ENCODE data around the gene CCNY. TPM values are rescaled to one million over a fixed set of nuclear protein-coding genes. Genes with fewer than 3 reads are reported as not detected.
A peak's percentile ranks its signal among the peaks of the same experiment; 100 is the strongest.
"Not testable (repeated sequence)": the region's sequence is repeated elsewhere in the genome, so short reads cannot be mapped to it uniquely, and the experiment has no call there.

CCNY gene
- 53.3 TPM for total RNA-seq

DNA sequence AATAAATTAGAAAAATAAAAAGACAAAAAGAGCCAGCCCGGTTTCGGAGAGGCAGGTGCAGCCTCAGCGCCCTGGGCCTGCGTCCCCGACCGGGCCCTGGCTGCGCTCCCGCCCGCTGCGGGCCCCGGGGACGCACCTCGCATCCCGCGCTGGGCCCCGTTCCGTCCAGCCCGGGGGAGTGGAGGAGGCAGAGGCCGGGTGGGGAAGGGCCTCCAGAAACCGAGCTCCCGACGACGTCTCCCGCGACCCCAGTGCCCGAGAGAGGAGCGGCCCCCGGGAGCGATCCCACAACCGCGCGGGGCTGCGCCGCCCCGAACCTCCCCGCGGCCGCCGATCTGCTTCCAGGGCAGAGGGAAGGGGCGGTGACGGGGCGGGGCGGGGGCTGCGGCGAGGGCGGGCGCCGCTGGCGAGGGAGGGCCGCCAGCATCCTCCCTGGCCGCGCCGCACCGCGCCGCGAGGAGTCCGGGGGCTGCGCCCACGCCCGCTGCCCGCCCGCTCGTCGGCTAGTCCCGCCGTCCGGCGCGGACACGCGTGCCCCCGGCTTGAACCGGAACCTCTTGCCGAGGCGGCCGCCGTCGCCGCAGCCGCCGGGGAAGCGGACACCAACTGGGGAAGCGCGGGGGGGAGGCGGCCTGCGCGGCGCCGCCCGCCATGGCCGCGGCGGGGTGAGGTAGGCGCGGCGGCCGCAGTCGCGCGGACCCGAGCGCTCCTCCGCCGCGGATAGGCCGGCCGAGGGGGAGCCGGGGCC is at the start of gene CCNY:
Gene CCNY (plus strand): TSS at position 426 of the 748 bp plus-strand sequence. CDS start 545 bp downstream, outside the sequence.
- DNase-seq (ENCODE audit: low read depth in 2 of 3, low spot score in 2 of 3) = peak; percentile 52 to 70 (median 68)

DNA sequence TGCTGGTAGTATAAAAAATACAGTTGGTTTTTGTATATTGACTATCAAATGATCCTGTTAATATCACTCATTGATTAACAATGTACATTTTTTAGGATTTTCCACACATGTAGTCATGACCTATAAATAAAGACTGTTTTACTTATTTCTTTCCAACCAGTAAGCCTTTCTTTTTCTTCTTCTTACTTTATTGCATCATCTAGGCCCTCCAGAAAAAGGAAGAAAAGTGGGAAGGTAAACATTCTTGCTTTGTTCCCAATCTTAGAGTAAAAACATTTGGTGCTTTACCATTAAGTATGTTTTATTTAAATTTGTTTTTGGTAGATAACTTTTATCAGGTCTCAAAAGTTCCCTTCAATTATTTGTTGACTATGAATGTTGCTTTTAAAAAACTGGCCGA is 47.1 kb upstream of the CCNY start:
- DNase-seq (ENCODE audit: low read depth in 2 of 3, low spot score in 2 of 3) = no peak

DNA sequence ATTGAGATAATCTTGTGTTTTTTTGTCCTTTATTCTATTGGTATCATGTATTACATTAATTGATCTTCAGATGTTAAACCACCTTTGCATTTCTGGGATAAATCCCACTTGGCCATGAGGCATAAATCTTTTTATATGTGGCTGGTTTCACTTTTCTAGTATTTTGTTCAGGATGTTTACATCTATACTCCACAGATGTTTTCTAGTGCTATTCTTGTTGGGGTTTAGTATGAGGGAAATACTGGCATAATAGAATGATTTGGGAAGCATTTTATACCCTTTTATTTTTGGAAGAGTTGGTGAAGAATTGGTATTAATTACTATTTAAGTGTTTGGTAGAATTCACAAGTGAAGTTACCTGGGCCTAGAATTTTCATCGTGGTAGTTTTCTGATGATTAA is 41.8 kb upstream of the CCNY start:
- DNase-seq (ENCODE audit: low read depth in 2 of 3, low spot score in 2 of 3) = no peak

DNA sequence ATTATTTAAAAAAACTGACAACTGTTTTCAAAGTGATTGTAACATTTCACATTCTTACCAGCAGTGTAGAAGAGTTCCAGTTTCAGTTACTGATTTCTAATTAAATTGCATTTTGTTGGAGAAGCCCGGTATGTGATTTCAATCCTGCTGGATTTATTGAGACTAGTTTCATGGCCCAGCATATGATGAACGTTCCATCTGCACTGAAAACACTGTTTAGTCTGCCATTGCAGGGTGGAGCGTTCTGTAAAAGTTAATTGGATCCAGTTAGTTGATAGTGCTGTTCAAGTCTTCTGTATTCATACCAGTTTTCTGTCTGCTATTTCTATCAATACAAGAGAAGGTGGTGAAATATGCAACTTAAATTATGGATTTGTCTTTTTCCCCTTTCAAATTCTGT is 37.3 kb upstream of the CCNY start:
- no peak for DNase-seq (ENCODE audit: low read depth in 2 of 3, low spot score in 2 of 3)

DNA sequence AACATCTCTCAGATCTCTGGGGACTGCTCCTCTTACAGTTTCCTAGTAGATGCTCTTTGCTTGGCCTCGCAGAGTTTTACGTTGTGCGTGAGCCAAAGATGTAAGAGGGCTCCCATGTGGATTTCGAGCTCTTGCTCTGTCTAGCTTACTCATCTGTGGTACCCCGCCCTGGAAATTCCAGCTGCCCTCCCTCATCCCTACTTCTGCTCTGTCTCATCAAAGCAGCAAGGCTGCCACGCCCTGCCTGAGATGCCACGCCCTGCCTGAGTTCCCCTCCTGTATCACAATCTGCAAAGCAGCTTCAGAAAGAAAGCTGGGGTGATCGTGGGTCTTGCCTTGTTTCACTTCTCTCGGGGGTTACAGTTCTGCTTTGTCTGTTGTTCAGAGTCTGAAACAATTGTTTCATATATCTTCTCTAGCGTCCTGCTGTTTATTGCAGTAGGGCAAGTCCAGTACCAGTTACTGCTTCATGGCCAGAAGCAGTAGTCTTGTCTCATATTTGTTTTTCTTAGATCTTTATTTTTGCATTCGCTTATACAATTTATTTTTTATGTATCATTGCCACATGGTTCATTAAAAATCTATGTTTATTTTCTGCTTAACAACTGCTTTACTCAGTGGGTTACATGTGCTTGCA is 36.1 kb upstream of the CCNY start:
- DNase-seq (ENCODE audit: low read depth in 2 of 3, low spot score in 2 of 3) = no peak

DNA sequence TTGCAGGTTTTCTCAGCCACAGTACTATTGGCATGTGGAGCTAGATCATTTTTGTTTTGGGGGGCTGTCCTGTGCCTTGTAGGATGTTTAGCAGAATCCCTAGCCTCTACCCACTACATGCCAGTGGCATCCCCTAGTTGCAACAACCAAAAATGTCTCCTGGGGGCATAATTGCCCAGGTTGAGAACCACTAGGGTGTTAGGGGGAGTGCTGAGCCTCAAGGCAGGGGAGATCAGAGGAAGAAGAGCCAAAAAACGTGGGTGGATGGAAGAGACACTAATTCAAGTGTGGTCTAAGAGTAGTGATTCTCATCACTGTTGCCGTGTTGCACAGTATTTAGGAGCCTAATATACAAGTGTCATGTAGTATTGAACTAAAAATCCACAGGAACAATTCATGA is 31.7 kb upstream of the CCNY start:
- peak in 2 of 3 donors; percentile 3 to 25 for DNase-seq (ENCODE audit: low read depth in 2 of 3, low spot score in 2 of 3)

DNA sequence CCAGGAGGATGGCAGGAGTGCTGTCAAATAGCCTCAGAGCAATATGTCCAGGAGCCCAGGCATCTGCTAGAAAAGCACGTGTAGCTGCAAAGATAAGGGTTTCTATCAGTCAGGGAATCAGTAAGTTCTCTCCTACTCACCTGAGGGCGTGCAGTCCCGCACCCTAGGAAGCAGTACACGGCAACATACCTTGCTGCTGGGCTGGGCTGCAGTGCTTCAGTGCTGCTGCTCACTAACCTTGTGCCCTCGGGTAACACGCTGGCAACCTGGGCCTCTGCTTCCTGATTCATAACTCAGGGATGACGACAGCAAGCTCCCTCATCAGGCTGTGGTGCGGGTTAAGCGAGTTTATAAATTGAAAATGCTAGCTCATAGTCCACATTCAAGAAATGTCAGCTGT is 29.5 kb upstream of the CCNY start:
- DNase-seq (ENCODE audit: low read depth in 2 of 3, low spot score in 2 of 3) = peak in 2 of 3 donors; percentile 14 to 48

DNA sequence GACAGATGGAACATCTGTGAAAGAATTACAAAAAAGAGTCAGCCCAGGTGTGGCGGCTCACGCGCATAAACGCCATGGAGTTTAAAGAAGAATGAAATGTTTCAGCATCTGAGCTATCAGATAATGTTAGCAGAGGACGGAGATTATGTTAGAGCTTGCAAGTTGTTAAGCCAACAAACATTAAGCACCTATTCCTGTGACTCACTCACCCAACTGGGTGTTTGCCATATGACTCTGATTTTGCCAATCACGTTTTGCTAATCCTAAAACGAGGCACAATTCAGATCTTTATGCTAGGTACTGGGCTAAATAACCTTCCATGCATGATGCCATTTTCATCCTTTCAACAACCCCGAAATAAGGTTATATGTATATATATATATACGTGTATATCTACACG is 29.0 kb upstream of the CCNY start:
- DNase-seq (ENCODE audit: low read depth in 2 of 3, low spot score in 2 of 3) = no peak

DNA sequence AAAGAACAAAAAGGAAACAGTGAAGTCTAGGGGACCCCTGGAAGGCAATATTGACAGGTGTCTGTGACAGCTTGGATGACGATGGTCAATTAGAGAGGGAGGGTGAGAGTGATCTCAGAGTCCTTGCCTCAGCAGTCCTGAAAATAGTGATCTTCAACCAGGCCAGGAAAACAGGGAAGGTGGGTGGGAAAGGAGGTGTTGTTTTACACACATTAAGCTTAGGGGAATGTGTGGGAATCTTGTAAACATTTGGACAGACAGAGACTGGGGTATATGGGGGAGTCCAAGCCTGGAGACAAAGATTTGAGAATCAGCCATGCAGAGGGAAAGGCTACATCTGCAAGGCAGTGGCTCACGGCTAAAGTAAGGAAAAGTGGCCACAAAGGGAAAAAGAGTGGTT is 27.5 kb upstream of the CCNY start:
- no peak for DNase-seq (ENCODE audit: low read depth in 2 of 3, low spot score in 2 of 3)

DNA sequence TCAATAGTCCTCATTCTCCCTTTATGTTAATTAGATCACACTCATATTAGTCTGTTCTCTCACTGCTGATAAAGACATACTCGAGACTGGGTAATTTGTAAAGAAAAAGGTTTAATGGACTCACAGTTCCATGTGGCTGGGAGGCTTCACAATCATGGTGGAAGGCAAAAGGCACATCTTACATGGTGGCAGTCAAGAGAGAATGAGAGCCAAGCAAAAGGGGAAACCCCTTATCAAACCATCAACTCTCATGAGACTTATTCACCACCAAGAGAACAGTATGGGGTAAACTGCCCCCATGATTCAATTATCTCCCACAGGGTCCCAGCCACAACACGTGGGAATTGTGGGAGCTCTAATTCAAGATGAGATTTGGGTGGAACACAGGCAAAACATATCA is 22.2 kb upstream of the CCNY start:
- not testable (repeated sequence) for DNase-seq (ENCODE audit: low read depth in 2 of 3, low spot score in 2 of 3)

DNA sequence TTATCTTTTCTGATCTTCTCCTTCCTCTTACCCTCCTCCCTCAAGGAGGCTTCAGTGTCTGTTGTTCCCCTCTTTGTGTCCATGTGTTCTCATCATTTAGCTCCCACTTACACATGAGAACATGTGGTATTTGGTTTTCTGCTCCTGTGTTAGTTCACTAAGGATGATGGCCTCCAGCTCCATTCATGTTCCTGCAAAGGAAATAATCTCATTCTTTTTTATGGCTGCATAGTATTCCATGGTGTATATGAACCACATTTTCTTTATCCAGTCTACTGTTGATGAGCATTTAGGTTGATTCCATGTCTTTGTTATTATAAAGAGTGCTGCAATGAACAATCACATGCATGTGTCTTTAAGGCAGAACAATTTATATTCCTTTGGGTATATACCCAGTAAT is 21.1 kb upstream of the CCNY start:
- DNase-seq (ENCODE audit: low read depth in 2 of 3, low spot score in 2 of 3) = not testable (repeated sequence)

DNA sequence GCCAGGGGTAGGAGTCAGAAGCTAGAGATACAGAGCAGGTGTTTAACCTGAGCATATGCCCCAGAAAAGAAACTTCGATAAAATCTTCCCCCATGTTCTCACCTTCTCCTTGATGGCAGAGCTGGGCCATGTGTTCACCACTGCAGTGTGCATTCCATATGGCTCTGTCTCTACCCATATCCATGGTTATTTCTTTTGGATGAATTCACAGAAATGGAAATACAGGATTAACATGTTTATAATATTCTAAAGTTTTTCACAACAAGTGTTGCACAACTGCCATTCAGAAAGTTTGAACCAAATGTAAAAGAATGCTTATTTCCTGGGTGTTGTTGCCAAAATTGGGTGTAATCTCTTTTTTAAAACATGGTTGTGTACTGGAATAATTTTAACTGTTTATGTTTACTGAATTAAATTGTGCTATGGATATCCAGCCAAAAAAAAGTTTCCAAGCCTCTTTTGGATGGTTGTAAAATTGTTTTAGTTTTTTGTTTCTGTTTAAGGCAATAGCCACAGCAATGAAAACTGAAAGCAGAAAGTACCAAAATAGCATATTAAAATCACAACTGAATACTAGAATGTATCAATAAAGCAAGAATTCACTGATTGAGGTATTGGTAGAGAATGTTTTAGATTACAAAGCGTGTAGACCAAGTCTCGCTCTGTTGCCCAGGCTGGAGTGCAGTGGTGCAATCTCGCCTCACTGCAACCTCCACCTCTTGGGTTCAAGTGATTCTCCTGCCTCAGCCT is 19.9 kb upstream of the CCNY start:
- DNase-seq (ENCODE audit: low read depth in 2 of 3, low spot score in 2 of 3) = no peak

DNA sequence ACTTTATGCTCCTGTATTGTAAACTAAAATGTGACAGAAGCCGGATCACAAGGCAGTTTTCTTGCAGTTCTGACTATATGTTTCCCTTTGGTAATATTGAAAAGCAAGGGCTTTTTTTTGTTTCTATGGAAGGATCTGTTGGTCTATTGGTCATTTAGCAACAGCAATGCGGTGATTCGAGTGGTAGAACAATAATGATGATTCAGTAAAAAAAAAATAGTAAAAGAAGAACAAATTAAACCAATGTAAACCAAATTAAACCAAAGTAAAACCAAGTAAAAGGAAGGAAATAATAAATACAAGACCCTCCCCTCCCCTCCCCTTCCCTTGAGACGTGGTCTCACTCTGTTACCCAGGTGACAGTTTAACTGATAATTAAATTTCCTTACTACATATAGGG is 17.8 kb upstream of the CCNY start:
- DNase-seq (ENCODE audit: low read depth in 2 of 3, low spot score in 2 of 3) = no peak

DNA sequence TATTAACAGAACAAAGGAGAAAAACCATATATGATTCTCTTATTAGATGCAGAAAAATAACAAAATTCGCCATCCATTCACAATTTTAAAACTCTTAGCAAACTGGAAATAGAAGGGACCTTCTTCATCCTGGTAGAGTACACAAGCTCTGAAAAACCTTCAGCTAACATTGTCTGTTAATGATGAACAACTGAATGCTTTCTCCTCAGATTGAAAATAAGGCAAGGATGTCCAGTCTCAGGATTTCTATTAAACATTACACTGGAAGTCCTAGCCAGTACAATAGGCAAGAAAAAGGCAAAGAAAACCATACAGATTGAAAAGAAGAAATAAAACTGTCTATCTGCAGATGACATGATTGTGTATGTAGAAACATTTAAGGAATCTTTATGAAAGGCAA is 16.0 kb upstream of the CCNY start:
- DNase-seq (ENCODE audit: low read depth in 2 of 3, low spot score in 2 of 3) = no peak

DNA sequence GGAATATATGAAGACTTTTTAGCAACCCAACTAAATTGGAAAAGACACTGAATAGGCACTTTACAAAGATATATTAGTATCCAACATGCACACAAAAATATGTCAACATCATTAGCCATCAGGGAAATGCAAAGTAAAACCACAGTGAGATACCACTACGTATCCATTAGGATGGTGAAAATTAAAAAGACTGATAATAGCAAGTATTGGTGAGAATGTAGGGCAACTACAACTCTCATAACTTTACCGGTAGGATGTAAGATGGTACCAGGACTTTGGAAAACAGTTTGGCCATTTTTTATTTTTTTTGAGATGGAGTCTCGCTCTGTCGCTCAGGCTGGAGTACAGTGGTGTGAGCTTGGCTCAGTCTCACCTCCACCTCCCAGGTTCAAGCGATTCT is 13.7 kb upstream of the CCNY start:
- no peak for DNase-seq (ENCODE audit: low read depth in 2 of 3, low spot score in 2 of 3)

DNA sequence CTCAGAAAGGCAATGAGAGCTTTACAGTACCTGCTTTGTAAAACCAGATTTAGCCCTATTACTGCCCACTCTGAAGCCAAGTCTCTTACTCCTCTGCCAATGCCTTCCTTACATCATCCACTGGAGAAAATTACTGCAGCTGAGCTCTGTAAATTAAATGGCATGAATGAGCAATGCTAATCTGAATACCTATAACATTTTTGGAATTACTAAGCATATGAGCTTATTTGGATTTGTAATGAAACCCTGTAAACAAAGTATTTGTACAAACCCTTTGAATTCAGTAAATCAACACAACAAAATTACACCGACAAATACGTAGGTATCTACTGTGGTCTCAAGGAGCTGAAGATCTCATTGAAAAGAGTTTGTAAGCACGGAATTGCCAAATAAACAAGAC is 12.1 kb upstream of the CCNY start:
- no peak for DNase-seq (ENCODE audit: low read depth in 2 of 3, low spot score in 2 of 3)

DNA sequence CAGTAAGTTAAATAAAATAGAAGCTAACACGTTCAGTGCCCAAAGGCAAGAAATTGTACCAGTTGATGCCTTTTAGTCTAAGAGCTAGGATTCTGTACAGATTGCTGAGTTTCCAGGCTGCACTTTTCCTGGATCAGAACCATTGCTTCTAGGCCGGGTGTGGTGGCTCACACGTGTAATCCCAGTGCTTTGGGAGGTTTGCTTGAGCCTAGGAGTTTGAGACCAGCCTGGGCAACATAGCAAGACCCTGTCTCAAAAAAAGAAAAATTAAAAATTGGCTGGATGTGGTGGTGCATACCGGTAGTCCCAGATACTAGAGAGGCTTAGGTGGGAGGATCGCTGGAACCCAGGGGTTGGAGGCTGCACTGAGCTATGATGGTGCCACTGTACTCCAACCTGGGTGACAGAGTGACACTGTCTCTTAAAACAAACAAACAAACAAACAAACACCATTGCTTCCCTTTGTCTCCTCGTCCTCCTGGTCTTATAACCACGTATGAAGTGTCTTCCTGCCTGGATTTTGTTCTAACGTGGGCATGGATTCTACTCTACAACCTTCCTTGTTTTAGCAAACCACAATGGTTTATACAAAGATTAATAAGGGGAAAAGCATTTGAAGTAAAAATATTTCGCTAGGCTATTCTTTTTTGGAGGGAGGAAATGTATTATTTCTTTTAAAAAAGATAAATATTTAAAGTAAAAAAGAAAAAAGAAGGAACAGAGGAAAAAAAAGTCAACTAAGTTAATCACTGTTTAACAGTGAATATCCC is 9.7 kb upstream of the CCNY start:
- DNase-seq (ENCODE audit: low read depth in 2 of 3, low spot score in 2 of 3) = no peak

DNA sequence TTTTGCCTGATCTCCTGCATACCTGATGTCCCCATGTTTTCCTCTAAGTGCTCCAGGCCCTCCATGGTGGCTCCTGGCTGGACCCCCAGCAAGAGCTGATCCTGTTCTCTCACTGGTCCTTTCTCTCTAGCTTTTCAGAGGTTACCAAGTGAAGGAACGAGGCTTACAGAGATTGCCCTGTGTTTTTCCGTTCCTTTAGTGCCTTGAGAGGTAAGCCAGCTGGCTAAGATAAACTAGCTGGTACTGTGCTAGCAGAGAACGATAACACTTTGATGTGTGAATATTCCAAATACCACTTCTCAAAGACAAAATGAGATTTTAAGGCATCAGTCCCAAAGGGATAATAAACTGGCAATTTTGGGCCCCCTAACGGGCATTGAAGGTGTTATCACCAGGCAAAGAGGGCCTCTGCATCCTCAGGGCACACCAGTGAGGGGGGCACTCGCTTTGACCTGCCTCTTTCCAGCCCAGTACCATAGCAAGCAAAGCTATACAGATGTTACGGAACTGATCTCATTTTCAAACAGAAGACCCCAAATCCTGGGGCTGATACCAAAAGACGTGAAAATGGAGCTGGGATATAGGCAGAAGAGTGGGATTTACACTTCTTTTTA is 8.4 kb upstream of the CCNY start:
- no peak for DNase-seq (ENCODE audit: low read depth in 2 of 3, low spot score in 2 of 3)

DNA sequence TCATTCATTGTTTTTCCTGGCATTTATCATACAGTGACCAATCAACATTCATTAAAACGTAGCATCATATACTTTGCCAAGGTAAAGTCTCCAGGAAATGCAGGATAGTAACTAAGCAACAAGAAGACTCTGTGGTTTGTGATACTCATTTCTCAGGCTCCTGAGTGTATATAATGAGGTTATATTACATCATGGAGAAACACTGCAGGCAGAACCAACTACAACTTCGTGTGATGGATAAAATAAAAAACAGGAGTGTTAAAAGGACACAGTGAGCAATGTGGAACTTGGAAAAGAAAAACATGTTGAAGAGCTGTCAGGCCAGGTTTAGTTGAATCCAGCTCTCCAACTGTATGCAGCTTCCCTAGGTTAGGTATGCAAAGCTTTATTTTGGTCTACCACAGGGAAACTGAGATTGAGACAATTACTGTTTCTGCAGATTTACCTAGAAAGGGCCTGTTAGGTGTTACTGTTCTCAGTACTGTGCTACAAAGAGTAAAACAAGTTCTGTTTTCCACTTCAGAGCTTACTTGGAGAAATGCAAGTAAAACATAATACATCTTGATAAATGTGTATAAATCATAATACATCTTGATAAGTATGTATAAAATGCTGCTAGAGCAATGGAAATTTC is 7.8 kb upstream of the CCNY start:
- DNase-seq (ENCODE audit: low read depth in 2 of 3, low spot score in 2 of 3) = no peak

DNA sequence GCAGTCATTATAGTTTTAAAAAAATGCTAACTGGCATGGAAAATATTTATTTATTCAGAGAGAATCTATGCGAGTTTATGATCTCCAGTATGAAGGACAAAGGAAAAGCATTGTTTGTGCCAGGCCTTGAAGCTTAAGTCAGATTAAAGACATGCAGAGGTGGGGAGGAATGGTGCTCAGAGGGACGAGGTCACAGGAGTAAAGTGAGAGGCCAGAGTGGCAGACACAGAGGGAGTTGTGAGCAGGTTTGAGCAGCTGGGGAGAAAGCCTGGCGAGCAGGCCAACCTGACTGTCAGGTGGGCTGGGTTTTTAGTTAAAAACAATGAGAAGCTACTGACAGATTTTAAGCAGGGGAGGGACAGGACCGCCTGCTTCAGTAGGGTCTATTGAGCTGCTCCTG is 6.8 kb upstream of the CCNY start:
- no peak for DNase-seq (ENCODE audit: low read depth in 2 of 3, low spot score in 2 of 3)
